ENCODE data around the gene GANC. TPM values are rescaled to one million over a fixed set of nuclear protein-coding genes. Genes with fewer than 3 reads are reported as not detected.
"Not testable (repeated sequence)": the region's sequence is repeated elsewhere in the genome, so short reads cannot be mapped to it uniquely, and the experiment has no call there.

Gene GANC
- total RNA-seq, 1 experiment from 2014 or later, result 15.8 TPM

DNA sequence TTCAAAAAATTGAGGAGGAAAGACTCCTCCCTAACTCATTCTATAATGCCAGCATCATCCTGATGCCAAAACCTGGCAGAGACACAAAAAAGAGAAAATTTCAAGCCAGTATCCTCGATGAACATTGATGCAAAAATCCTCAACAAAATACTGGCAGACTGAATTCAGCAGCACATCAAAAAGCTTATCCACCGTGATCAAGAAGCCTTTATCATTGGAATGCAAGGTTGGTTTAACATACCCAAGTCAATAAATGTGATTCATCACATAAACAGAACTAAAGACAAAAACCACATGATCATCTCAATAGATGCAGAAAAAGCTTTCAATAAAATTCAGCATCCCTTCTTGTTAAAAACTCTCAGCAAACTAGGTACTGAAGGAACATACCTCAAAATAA lies 62.1 kb downstream of the GANC start:
- Histone ChIP-seq H3K9ac (ENCODE audit: extremely low read depth, insufficient read length, low read length) (no peak overlapping the region), H4K8ac (replicated peaks; ENCODE audit: insufficient read length, low read depth, low read length) (no peak overlapping the region), H2AFZ (ENCODE audit: low read length) (no peak overlapping the region), H3K4ac (ENCODE audit: low read depth, low read length) (no peak overlapping the region), H2BK12ac (ENCODE audit: insufficient read length, low read depth, low read length) (no peak overlapping the region), H3K14ac (ENCODE audit: insufficient read depth, low read length) (no peak overlapping the region), H2BK20ac (ENCODE audit: low read depth, low read length, poor library complexity, severe bottlenecking) (no peak overlapping the region), H3K56ac (ENCODE audit: insufficient read length, low read depth, low read length) (no peak overlapping the region), H3K9me3 (ENCODE audit: control insufficient read depth, low read depth, low read length) (no peaks in the 10 kb centered on the region), H2BK120ac (ENCODE audit: low read depth, low read length, poor library complexity, severe bottlenecking) (no peak overlapping the region), H3K23me2 (ENCODE audit: insufficient read length, low read depth, low read length, poor library complexity, severe bottlenecking) (no peaks in the 10 kb centered on the region), H2BK5ac (ENCODE audit: insufficient read length, low read length) (no peak overlapping the region), H3K79me1 (ENCODE audit: insufficient read depth, low read depth, low read length, poor library complexity, severe bottlenecking) (no peaks in the 10 kb centered on the region), H3K4me2 (ENCODE audit: insufficient read depth, insufficient read length, low read length) (no peak overlapping the region), H3K18ac (ENCODE audit: insufficient read length, low read depth, low read length) (no peak overlapping the region), H3T11ph (ENCODE audit: low read length) (no peak overlapping the region), H3K4me1 (ENCODE audit: insufficient read depth, low read length) (no peaks in the 10 kb centered on the region), H4K91ac (ENCODE audit: insufficient read length, low read depth, low read length) (no peak overlapping the region), H2BK15ac (ENCODE audit: low read depth, low read length) (no peak overlapping the region), H3K27ac (ENCODE audit: insufficient read length, low read depth, low read length) (no peak overlapping the region), H3K79me2 (ENCODE audit: insufficient read depth, low read length) (no peaks in the 10 kb centered on the region), H4K20me1 (ENCODE audit: control insufficient read depth, insufficient read depth, insufficient read length) (no peaks in the 10 kb centered on the region), H3K27me3 (ENCODE audit: insufficient read depth, low read length) (no peaks in the 10 kb centered on the region), H4K5ac (ENCODE audit: insufficient read length, low read depth, low read length) (no peak overlapping the region), H3K23ac (ENCODE audit: insufficient read length, low read depth, low read length) (no peak overlapping the region), H2AK5ac (ENCODE audit: insufficient read length, low read length) (no peak overlapping the region)
- Mint-ChIP-seq H3K4me3 (no peak overlapping the region), H3K27ac (no peak overlapping the region; a peak in 1 of 7 replicates), H3K9me3 (peaks cover 9 to 17% of the 10 kb centered on the region in 2 experiments), H3K36me3 (ENCODE audit: insufficient read depth in 1 of 3, low read depth in 3 of 3) (peaks cover 7 to 19% (median 11%) of the 10 kb centered on the region in 3 experiments), H3K27me3 (ENCODE audit: low read depth) (no peaks in the 10 kb centered on the region), H3K4me1 (0 out of 4 replicates have a peak, but pooled peaks cover 0 to 2% of the 10 kb centered on the region in 2 experiments)
- no CpG with 5 or more reads among the region's 2 CpGs for WGBS (ENCODE audit: extremely low coverage, insufficient read length, low lambda C conversion rate)
- no peak for TF ChIP-seq CTCF (conservative IDR thresholded peaks at IDR 0.05)
- DNase-seq, result no peak

GRCh38 chr15:42336650-42337049 lies 63.6 kb downstream of the GANC start:
- not testable (repeated sequence) for H3K9ac ChIP-seq (ENCODE audit: extremely low read depth, insufficient read length, low read length); H3K4me1 ChIP-seq (ENCODE audit: insufficient read depth, low read length); H3K4me3 Mint-ChIP-seq; H3K27ac ChIP-seq (ENCODE audit: insufficient read length, low read depth, low read length); H3K56ac ChIP-seq (ENCODE audit: insufficient read length, low read depth, low read length); H2BK15ac ChIP-seq (ENCODE audit: low read depth, low read length); H2BK20ac ChIP-seq (ENCODE audit: low read depth, low read length, poor library complexity, severe bottlenecking); H3K4ac ChIP-seq (ENCODE audit: low read depth, low read length); DNase-seq; H3K27me3 Mint-ChIP-seq (ENCODE audit: low read depth); H3K4me2 ChIP-seq (ENCODE audit: insufficient read depth, insufficient read length, low read length); H3K23me2 ChIP-seq (ENCODE audit: insufficient read length, low read depth, low read length, poor library complexity, severe bottlenecking); H3K27me3 ChIP-seq (ENCODE audit: insufficient read depth, low read length); H2AFZ ChIP-seq (ENCODE audit: low read length); H2BK120ac ChIP-seq (ENCODE audit: low read depth, low read length, poor library complexity, severe bottlenecking); H2AK5ac ChIP-seq (ENCODE audit: insufficient read length, low read length); H2BK12ac ChIP-seq (ENCODE audit: insufficient read length, low read depth, low read length); H3K79me2 ChIP-seq (ENCODE audit: insufficient read depth, low read length); H4K91ac ChIP-seq (ENCODE audit: insufficient read length, low read depth, low read length); H4K8ac ChIP-seq (replicated peaks; ENCODE audit: insufficient read length, low read depth, low read length); H2BK5ac ChIP-seq (ENCODE audit: insufficient read length, low read length); H4K20me1 ChIP-seq (ENCODE audit: control insufficient read depth, insufficient read depth, insufficient read length); H3K23ac ChIP-seq (ENCODE audit: insufficient read length, low read depth, low read length); H3K27ac Mint-ChIP-seq; H3K9me3 ChIP-seq (ENCODE audit: control insufficient read depth, low read depth, low read length); H3T11ph ChIP-seq (ENCODE audit: low read length); H3K18ac ChIP-seq (ENCODE audit: insufficient read length, low read depth, low read length); H4K5ac ChIP-seq (ENCODE audit: insufficient read length, low read depth, low read length); H3K14ac ChIP-seq (ENCODE audit: insufficient read depth, low read length); H3K4me1 Mint-ChIP-seq; H3K79me1 ChIP-seq (ENCODE audit: insufficient read depth, low read depth, low read length, poor library complexity, severe bottlenecking)
- WGBS (ENCODE audit: extremely low coverage, insufficient read length, low lambda C conversion rate), result no CpG with 5 or more reads among the region's 1 CpG
- Mint-ChIP-seq H3K36me3 (ENCODE audit: insufficient read depth in 1 of 3, low read depth in 3 of 3) (peaks cover 7 to 19% (median 11%) of the 10 kb centered on the region in 3 experiments), H3K9me3 (peaks cover 9 to 17% of the 10 kb centered on the region in 2 experiments)
